Epithelial cell of proximal tubule (primary cell): ENCODE results near the gene JMJD7. TPM values are rescaled to one million over a fixed set of nuclear protein-coding genes. Genes with fewer than 3 reads are reported as not detected.

Experiments
- DNase-seq: peaks from one replicate; pipeline ENCODE4 v3.0.0-alpha.2; 2011; ENCODE audit warnings: low read depth
- H3K4me3 ChIP-seq: 2 replicates; pipeline ENCODE4 v1.5.1; 2011; ENCODE audit warnings: low read depth, mild to moderate bottlenecking, low read length
- total RNA-seq: library from RNA; depleted of rRNA; stranded (reverse); fragments of >200 nt; gene quantifications from 2 replicates; pipeline ENCODE4 v1.2.3, GENCODE V29; 2015
- TF ChIP-seq, protein P1 (sequence below): conservative IDR thresholded peaks from 2 replicates; pipeline ENCODE4 v1.5.1; 2012; ENCODE audit warnings: low read depth, mild to moderate bottlenecking, low read length

Gene JMJD7
- total RNA-seq, 1 donor from 2014 or later: 6.6 TPM

DNA sequence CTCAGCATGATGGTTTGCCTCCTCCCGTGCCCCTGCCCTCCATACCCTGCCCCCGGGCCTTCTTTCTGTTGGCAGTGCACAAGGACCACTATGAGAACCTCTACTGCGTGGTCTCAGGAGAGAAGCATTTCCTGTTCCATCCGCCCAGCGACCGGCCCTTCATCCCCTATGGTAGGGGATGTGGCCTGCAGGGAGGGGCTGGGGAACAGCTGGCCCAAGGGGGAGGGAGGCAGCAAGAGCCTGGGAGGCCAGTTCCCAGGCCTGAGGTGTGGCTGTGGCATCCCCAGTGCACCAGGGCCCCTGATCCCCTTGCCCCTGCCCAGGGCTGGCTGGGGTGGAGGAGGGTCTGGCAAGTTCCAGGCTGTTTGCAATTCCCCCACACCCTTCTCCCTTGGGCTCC is 8.2 kb downstream of the JMJD7 start:
- TF ChIP-seq, protein P1, sequence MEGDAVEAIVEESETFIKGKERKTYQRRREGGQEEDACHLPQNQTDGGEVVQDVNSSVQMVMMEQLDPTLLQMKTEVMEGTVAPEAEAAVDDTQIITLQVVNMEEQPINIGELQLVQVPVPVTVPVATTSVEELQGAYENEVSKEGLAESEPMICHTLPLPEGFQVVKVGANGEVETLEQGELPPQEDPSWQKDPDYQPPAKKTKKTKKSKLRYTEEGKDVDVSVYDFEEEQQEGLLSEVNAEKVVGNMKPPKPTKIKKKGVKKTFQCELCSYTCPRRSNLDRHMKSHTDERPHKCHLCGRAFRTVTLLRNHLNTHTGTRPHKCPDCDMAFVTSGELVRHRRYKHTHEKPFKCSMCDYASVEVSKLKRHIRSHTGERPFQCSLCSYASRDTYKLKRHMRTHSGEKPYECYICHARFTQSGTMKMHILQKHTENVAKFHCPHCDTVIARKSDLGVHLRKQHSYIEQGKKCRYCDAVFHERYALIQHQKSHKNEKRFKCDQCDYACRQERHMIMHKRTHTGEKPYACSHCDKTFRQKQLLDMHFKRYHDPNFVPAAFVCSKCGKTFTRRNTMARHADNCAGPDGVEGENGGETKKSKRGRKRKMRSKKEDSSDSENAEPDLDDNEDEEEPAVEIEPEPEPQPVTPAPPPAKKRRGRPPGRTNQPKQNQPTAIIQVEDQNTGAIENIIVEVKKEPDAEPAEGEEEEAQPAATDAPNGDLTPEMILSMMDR: no peak
- DNase-seq: no peak
- H3K4me3 ChIP-seq: no peak overlapping the region

DNA sequence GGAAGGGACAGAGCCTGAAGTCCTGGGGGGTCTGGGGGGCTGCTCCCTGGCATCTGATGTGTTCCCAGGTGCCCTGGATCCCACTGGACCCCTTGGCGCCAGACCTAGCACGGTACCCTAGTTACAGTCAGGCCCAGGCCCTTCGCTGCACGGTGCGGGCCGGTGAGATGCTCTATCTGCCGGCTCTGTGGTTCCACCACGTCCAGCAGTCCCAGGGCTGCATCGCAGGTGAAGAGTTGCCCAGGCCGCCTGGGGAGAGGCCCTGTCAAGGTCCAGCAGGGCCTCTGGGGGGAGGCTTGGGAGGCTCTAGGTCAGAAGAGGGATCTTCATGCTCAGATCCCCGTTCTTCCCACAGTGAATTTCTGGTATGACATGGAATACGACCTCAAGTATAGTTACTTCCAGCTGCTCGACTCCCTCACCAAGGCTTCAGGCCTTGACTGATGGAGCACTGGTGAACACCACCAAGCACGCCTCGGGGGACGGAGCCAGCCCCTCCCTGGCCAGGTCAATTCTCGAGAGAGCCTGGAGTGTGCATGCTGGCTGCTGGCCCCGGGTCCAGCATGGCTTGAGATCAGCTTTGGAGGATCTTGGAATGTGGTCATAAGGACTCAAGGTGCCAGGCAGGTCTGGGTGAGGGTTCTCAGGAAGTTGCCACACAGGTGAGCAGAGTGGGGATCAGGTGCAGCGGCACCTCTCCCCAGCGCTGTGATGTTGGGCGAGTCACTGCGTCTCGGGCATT is 9.0 kb downstream of the JMJD7 start:
- TF ChIP-seq, protein P1: no peak
- DNase-seq: no peak
- no peak overlapping the region for H3K4me3 ChIP-seq

DNA sequence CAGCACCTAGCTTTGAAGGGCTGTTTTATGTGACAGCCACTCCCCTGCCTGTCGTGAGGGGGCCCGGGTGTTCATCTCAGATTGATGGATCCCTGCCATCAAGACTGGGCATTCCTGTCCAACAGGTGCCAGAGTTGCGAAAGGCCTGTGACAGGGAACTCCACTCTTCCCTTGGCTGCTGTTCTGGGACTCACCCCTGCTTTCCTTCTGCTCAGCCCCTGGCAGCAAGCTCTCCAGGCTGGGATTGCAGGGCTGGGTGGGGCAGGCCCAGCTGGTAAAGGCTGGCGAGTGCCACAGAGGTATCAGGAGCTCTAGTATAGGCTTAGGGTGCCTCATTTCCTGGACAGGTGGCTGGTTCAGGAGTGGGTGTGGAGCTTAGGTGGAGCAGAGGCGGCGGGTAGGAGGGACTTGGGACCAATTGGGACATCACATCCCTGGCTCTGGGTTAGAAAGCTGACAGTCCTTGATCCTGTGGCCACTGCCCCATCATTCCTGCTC is 10.6 kb downstream of the JMJD7 start, which contains the start of gene PLA2G4B:
Gene PLA2G4B, plus strand, starts transcription at position 448 of the 498 bp plus-strand sequence. CDS start 67 bp downstream, outside the sequence.
- H3K4me3 ChIP-seq: no peak within 1 kb of the TSS
- no peak for DNase-seq
- TF ChIP-seq, protein P1: no peak

DNA sequence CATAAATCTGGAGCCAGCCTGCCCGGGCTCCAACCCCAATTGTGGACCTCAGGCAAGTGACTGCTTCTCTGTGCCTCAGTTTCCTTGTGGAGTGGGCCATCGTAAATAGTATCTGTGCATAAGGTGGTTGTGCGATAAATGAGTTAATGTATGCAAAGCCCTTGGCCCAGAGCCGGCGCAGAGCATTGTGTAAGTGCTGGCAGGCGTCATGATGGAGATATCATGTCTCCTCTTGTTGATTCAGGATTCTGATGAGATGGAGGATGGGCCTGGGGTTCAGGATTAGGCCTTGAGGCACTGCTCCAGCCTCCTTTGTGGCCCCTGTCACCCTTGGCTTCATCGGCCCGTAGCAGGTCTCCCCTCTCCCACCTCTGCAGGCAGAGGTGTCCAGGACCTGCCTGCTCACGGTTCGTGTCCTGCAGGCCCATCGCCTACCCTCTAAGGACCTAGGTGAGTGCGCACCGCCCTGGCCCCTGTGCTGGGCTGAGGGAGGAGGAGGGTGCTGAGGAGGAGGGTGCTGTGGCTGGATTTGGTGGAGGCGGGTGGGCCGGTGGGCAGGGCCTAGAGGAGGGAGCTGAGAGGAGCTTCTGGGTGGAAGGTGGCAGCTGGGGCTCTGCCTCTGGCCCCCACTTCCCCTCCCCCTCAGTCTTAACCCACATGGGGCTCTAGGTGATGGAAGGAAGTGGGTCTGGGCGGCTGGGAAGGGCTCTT is 12.0 kb downstream of the JMJD7 start:
- TF ChIP-seq, protein P1: no peak
- no peak for DNase-seq
- H3K4me3 ChIP-seq: no peak overlapping the region

DNA sequence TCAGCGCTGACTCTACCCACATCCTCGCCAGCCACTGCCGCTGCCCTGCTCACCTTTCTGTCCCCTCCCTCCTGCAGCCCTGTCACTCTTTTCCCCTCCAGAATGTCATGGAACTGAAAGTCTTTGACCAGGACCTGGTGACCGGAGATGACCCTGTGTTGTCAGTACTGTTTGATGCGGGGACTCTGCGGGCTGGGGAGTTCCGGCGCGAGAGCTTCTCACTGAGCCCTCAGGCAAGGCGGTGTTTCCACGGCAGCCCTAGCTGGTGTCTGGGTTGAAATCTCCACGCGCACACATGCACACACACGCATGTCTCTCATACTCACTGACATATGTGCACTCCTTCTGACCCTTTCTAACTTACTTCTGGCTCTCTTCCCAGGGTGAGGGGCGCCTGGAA is 12.8 kb downstream of the JMJD7 start:
- no peak for DNase-seq
- no peak overlapping the region for H3K4me3 ChIP-seq
- TF ChIP-seq, protein P1: no peak

DNA sequence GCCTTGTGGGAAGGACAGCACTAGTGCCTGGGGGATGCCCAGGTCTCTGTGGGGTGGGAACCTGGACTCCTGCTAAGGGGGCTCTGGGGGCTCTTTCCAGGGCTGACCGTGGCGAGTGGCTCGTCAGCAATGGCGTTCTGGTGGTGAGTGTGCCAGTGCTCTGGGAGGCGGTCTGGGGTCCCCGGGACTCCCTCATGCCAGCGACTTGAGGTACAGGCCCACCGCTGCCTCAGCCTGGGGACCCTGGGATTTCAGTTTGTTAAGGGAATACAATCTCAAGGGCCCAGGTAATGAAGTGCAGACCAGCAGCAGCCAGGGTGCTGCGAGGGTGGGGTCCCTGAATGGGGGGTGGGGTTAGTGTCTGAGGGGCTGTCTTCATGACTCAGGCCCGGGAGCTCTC is 13.2 kb downstream of the JMJD7 start:
- TF ChIP-seq, protein P1: no peak
- DNase-seq: no peak
- no peak overlapping the region for H3K4me3 ChIP-seq

DNA sequence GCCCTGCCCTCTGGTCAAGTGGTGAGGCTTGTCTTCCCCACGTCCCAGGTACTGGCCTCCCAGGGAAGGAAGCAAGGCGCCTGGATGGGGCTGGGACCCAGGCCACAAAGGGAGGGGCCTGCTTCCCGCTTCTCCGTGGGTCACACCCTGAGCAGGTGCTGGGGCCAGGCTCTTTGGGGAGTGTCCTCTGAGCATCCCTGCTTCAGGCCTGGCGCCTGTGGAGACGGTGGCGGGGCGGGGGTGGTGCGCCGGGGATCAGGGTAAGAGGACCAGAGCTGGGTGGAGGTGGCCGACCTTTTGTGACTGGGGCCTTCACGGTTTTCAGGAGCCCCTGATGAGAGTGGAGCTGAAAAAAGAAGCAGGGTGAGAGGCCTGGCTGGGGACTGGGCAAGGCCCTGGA is 14.3 kb downstream of the JMJD7 start:
- TF ChIP-seq, protein P1: no peak
- DNase-seq: no peak
- no peak overlapping the region for H3K4me3 ChIP-seq
